Measurements from ENCODE around the gene YARS1.

GRCh38 chr1:32746130-32746529 lies 71.0 kb downstream of the YARS1 start:
- TF ChIP-seq POLR2A (IDR thresholded peaks at IDR 0.05), result no peak
- TF ChIP-seq POLR2AphosphoS5 (IDR thresholded peaks at IDR 0.05), result no peak

Measured in transverse colon (tissue), 3 donors.